GM12878 (cell line): ENCODE data around the gene IFITM2. TPM values are rescaled to one million over a fixed set of nuclear protein-coding genes. Genes with fewer than 3 reads are reported as not detected.

Source experiments
- ATAC-seq: fragments of 200-7000 bp; cut with Tn5 transposase; 3 replicates; pipeline ENCODE4 v1.9.1; 2020; ENCODE audit warnings: mild to moderate bottlenecking, moderate library complexity
- BruUV-seq: library from RNA; stranded (reverse); fragments of 400-500 nt; replicated peaks from 2 replicates; lab custom pipeline; 2021; lab: Mats Ljungman, UMichigan
- CTCF ChIA-PET: fragments of 300-600 bp; sonication (Branson Sonifier 250); formaldehyde crosslinking; extraction: SDS; loops from one replicate; lab custom pipeline; 2021; ENCODE audit warnings: inconsistent platforms; lab: Yijun Ruan, JAX
- POLR2A ChIA-PET: fragments of 350-600 bp; formaldehyde crosslinking; extraction: SDS; loops from one replicate; lab custom pipeline; 2021; ENCODE audit warnings: inconsistent platforms; lab: Charles Lee
- RAD21 ChIA-PET: fragments of 300-600 bp; sonication (Branson Sonifier 250); formaldehyde crosslinking; loops from one replicate; lab custom pipeline; 2023; ENCODE audit warnings: antibody characterized with exemption; ENCODE audit not compliant: unreplicated experiment; lab: Charles Lee
- SMC1A ChIA-PET: fragments of 300-600 bp; sonication (Branson Sonifier 250); formaldehyde crosslinking; loops from one replicate; lab custom pipeline; 2023; ENCODE audit not compliant: unreplicated experiment, uncharacterized antibody; lab: Charles Lee
- DNase-seq: peaks from one replicate; pipeline ENCODE4 v3.0.0-alpha.2; 2011; ENCODE audit warnings: low read depth, low spot score
- FAIRE-seq: peaks from 3 replicates; lab custom pipeline; 2011; peaks lifted over from hg19 to GRCh38; lab: Jason Lieb, UNC
- H2AFZ ChIP-seq: 2 replicates; pipeline ENCODE4 v1.6.0; 2011; ENCODE audit warnings: low read depth, low read length, control low read depth; ENCODE audit not compliant: control insufficient read depth
- H3K27ac ChIP-seq: 2 replicates; pipeline ENCODE4 v1.5.1; 2011; ENCODE audit warnings: control low read depth; ENCODE audit not compliant: control insufficient read depth, insufficient read depth
- H3K27me3 ChIP-seq, 2 experiments: replicated peaks in 1 of 2; 2 replicates each; pipeline versions ENCODE4 v1.6.0 to v1.6.1; 2011; ENCODE audit warnings: low read length in 1 of 2; ENCODE audit not compliant: control insufficient read depth in 2 of 2, insufficient read depth in 2 of 2
- H3K36me3 ChIP-seq, 2 experiments: 2 replicates each; pipeline ENCODE4 v1.5.1; 2011; ENCODE audit warnings: low read length in 1 of 2; ENCODE audit not compliant: control insufficient read depth in 2 of 2, insufficient read depth in 2 of 2
- H3K4me1 ChIP-seq: 2 replicates; pipeline ENCODE4 v1.6.1; 2011; ENCODE audit warnings: mild to moderate bottlenecking, low read length, moderate library complexity, mixed read lengths; ENCODE audit not compliant: control insufficient read depth, insufficient read depth
- H3K4me2 ChIP-seq: 2 replicates; pipeline ENCODE4 v1.6.0; 2011; ENCODE audit warnings: control low read depth; ENCODE audit not compliant: control insufficient read depth, insufficient read depth
- H3K4me3 ChIP-seq: fragments of 200-600 bp; sonication (generic); 2 replicates; pipeline ENCODE4 v1.5.1; 2016
- H3K79me2 ChIP-seq: 2 replicates; pipeline ENCODE4 v1.6.0; 2011; ENCODE audit warnings: low read length; ENCODE audit not compliant: control insufficient read depth, insufficient read depth
- H3K9ac ChIP-seq: 2 replicates; pipeline ENCODE4 v1.8.0; 2011; ENCODE audit warnings: low read length, control low read depth, mixed read lengths; ENCODE audit not compliant: control insufficient read depth, insufficient read depth
- H3K9me3 ChIP-seq: replicated peaks from 3 replicates; pipeline ENCODE4 v1.5.1; 2011; ENCODE audit warnings: mild to moderate bottlenecking, low read length; ENCODE audit not compliant: control insufficient read depth, insufficient read depth
- H4K20me1 ChIP-seq: 2 replicates; pipeline ENCODE4 v1.6.0; 2011; ENCODE audit not compliant: control insufficient read depth, insufficient read depth
- ATF3 ChIP-seq: IDR thresholded peaks from 2 replicates; pipeline ENCODE4 v1.6.1; 2011; ENCODE audit warnings: low read depth, mild to moderate bottlenecking, low read length, moderate library complexity, borderline replicate concordance; ENCODE audit errors: extremely low read depth
- BCL11A ChIP-seq: IDR thresholded peaks from 2 replicates; pipeline ENCODE4 v1.6.1; 2011; ENCODE audit warnings: low read depth, low read length
- CTCF ChIP-seq, 3 experiments: IDR thresholded peaks in 2 of 3; conservative IDR thresholded peaks in 1 of 3; 2 replicates each; pipeline ENCODE4 v1.5.1; 2011; ENCODE audit warnings: low read depth in 3 of 3, low read length in 3 of 3, mild to moderate bottlenecking in 3 of 3, control low read depth in 2 of 3, moderate library complexity in 2 of 3, inconsistent platforms in 1 of 3, mixed read lengths in 1 of 3; ENCODE audit not compliant: control insufficient read depth in 2 of 3, insufficient read depth in 1 of 3; ENCODE audit errors: extremely low read depth in 1 of 3
- E2F8 ChIP-seq: fragments of 450-650 bp; IDR thresholded peaks from 2 replicates; pipeline ENCODE4 v1.6.1; 2018; ENCODE audit warnings: mild to moderate bottlenecking, low read depth, moderate library complexity; ENCODE audit not compliant: partially characterized antibody
- FOXK2 ChIP-seq: fragments of 450-650 bp; IDR thresholded peaks from 2 replicates; pipeline ENCODE4 v1.6.1; 2017; ENCODE audit warnings: mild to moderate bottlenecking, moderate library complexity
- KDM1A ChIP-seq: fragments of 200-600 bp; sonication (generic); IDR thresholded peaks from 2 replicates; pipeline ENCODE4 v1.6.1; 2016; ENCODE audit warnings: borderline replicate concordance
- NFXL1 ChIP-seq: fragments of 450-650 bp; IDR thresholded peaks from 2 replicates; pipeline ENCODE4 v1.6.1; 2017; ENCODE audit warnings: antibody characterized with exemption, mild to moderate bottlenecking, borderline replicate concordance
- PAX5 ChIP-seq: IDR thresholded peaks from 2 replicates; pipeline ENCODE4 v1.6.1; 2011; ENCODE audit warnings: low read depth, low read length, borderline replicate concordance
- PAX8 ChIP-seq: fragments of 450-650 bp; IDR thresholded peaks from 2 replicates; pipeline ENCODE4 v1.6.1; 2017; ENCODE audit warnings: mild to moderate bottlenecking, moderate library complexity
- SMARCA5 ChIP-seq: fragments of 450-650 bp; IDR thresholded peaks from 2 replicates; pipeline ENCODE4 v1.6.1; 2017; ENCODE audit warnings: mild to moderate bottlenecking
- SMC3 ChIP-seq: IDR thresholded peaks from 2 replicates; pipeline ENCODE4 v1.6.1; 2011; ENCODE audit warnings: low read length, improper control_type of control experiment, borderline replicate concordance
- SP1 ChIP-seq: IDR thresholded peaks from one replicate; pipeline ENCODE4 v1.6.1; 2011; ENCODE audit warnings: low read depth, low read length
- STAT1 ChIP-seq: fragments of 450-650 bp; conservative IDR thresholded peaks from 2 replicates; pipeline ENCODE4 v1.6.1; 2014; ENCODE audit warnings: antibody characterized with exemption, mild to moderate bottlenecking
- ZNF207 ChIP-seq: fragments of 450-650 bp; IDR thresholded peaks from 2 replicates; pipeline ENCODE4 v1.6.1; 2014; ENCODE audit warnings: antibody characterized with exemption, mild to moderate bottlenecking, borderline replicate concordance
- ZNF217 ChIP-seq: fragments of 450-650 bp; IDR thresholded peaks from 2 replicates; pipeline ENCODE4 v1.6.1; 2017; ENCODE audit warnings: antibody characterized with exemption, mild to moderate bottlenecking
- ZSCAN29 ChIP-seq: fragments of 450-650 bp; IDR thresholded peaks from 2 replicates; pipeline ENCODE4 v1.6.1; 2017; ENCODE audit warnings: mild to moderate bottlenecking, moderate library complexity
- WGBS: methylation state at CpG from one replicate; pipeline ENCODE4 v1.1.6; 2016; ENCODE audit warnings: low lambda C conversion rate; ENCODE audit not compliant: insufficient replicate concordance, insufficient coverage; ENCODE audit errors: missing lambda C conversion rate; 5-methylcytosine and 5-hydroxymethylcytosine counted together
- in situ Hi-C: fragments of 300-500 bp; cut with MboI; formaldehyde crosslinking; loops from 9 replicates; pipeline ENCODE4 v1.14.3; 2018; ENCODE audit warnings: mixed read lengths
- intact Hi-C: fragments of 100-400 bp; cut with micrococcal nuclease; formaldehyde crosslinking; loops from one replicate; pipeline ENCODE4 v1.14.2; 2022; ENCODE audit not compliant: unreplicated experiment
- polyA plus RNA-seq, 11 experiments: library from polyadenylated mRNA; depleted of rRNA in 4 of 11; unstranded in 6 of 11; stranded (reverse) in 5 of 11; fragments of >200 nt; fragmentation: Nextera tagmentation in 4 of 11; fragmentation: Illumina TruSeq in 1 of 11; extraction: Ambion mirVana in 4 of 11; extraction: Trizol in 1 of 11; gene quantifications; 1 replicate in 1 of 11; 2 replicates in 10 of 11; pipeline versions ENCODE4 v1.2.1 to v1.2.3, GENCODE V29; 2011 to 2016; ENCODE audit warnings: inconsistent platforms in 2 of 11, missing spikeins in 2 of 11, low read depth in 1 of 11
- total RNA-seq, 4 experiments: library from RNA; depleted of rRNA in 3 of 4; stranded (reverse); fragments of >200 nt in 3 of 4; fragmentation: Illumina TruSeq in 1 of 4; extraction: Trizol in 1 of 4; gene quantifications; 2 replicates each; pipeline versions ENCODE4 v1.2.1 to v1.2.3, GENCODE V29; 2013 to 2021

IFITM2 gene
- total and polyA plus RNA-seq, 10 of the 15 experiments (the other 5 are each of a cell fraction or from before 2014, with no cell fraction given), result 116 to 3,672 (median 724) TPM

- DNase-seq (no peak), FAIRE-seq (no peak), ATAC-seq (peak; percentile 36)
- 42% methylated on average over 20 of the region's 20 CpGs for WGBS
- Histone ChIP-seq H3K4me1 (peaks cover 17% of the 10 kb centered on the region), H3K9me3 (no peaks in the 10 kb centered on the region), H3K79me2 (no peaks in the 10 kb centered on the region), H3K27ac (no peak overlapping the region), H3K4me2 (no peak overlapping the region), H3K9ac (no peak overlapping the region), H2AFZ (no peak overlapping the region), H3K27me3 (no peaks in the 10 kb centered on the region; a peak in 1 of 4 replicates), H4K20me1 (no peaks in the 10 kb centered on the region), H3K4me3 (no peak overlapping the region), H3K36me3 (no peaks in the 10 kb centered on the region)
- ChIA-PET POLR2A (no interaction called here), SMC1A (no interaction called here), RAD21 (interaction anchor here (1.0 kb wide), 1 partner anchor 50 kb away, joined by 3 read pairs; no protein-coding TSS in a partner anchor), CTCF (interaction anchor here (0.6 to 1.6 kb wide), 4 partner anchors 12 to 62 kb away, joined by 3 to 4 read pairs (median 4); partner anchors contain the start of gene PGGHG)
- in situ Hi-C loops (no loop called here), intact Hi-C loops (loop anchor here (10.0 kb wide), 1 partner anchor 145 kb away; the partner anchor contains the start of gene ANO9)
- no TSS peak for BruUV-seq
- TF ChIP-seq CTCF (IDR thresholded peaks at IDR 0.05 in 2 of 3, conservative IDR thresholded peaks at IDR 0.05 in 1 of 3; ENCODE audit: control insufficient read depth in 2 of 3, extremely low read depth in 1 of 3, insufficient read depth in 1 of 3, low read depth in 3 of 3, low read length in 3 of 3), result peak; percentile 11 to 32 (median 22); a peak in 3 of 6 replicates
- TF ChIP-seq ZNF207, result no peak
- TF ChIP-seq KDM1A, result no peak
- TF ChIP-seq SP1, result no peak
- TF ChIP-seq BCL11A, result no peak
- TF ChIP-seq E2F8, result no peak
- TF ChIP-seq STAT1, result no peak
- no peak for TF ChIP-seq PAX5
- no peak for TF ChIP-seq FOXK2
- TF ChIP-seq NFXL1, result no peak
- no peak for TF ChIP-seq SMARCA5
- TF ChIP-seq PAX8, result no peak
- TF ChIP-seq SMC3, result peak; percentile 17; the same call in 1 of the 2 replicates
- no peak for TF ChIP-seq ATF3
- TF ChIP-seq ZNF217, result no peak
- no peak for TF ChIP-seq ZSCAN29
These were observed 7.5 kb upstream of the IFITM2 start for GRCh38 chr11:299951-300735.
